GM10266 (cell line): ENCODE results near the gene NFATC3.

Experiments used
- DNase-seq: peaks from one replicate; pipeline ENCODE4 v3.0.0; 2012; ENCODE audit errors: extremely low spot score
- CTCF ChIP-seq: IDR thresholded peaks from 2 replicates; pipeline ENCODE4 v1.5.1; 2012; ENCODE audit warnings: mild to moderate bottlenecking, low read depth; ENCODE audit not compliant: control insufficient read depth, insufficient read depth; ENCODE audit errors: missing control alignments

Gene NFATC3

GRCh38 chr16:68084504-68085258 lies 489 bp upstream of the NFATC3 start:
- DNase-seq: peak; percentile 88
- TF ChIP-seq CTCF: peak; percentile 34

GRCh38 chr16:68086336-68086841 lies 1.2 kb downstream of the NFATC3 start:
- no peak for TF ChIP-seq CTCF
- DNase-seq: no peak

GRCh38 chr16:68086860-68087268 lies 1.7 kb downstream of the NFATC3 start:
- TF ChIP-seq CTCF: no peak
- DNase-seq: no peak

DNA sequence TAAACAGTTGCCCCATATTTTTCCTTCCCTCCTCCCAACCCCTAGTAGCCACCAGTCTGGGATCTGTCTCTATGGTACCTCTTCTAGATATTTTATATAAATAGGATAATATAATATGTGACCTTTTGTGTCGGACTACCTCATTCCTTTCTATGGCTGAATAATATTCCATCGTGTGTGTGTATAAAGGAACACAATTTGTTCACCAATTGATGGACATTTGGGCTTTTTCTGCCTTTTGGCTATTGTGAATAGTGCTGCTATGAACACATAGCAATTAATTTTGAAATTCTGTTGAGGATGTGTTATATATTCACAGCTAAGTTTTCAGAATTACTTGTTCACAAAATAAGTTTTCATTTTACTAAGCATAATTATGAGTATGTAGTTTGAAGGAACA lies 2.5 kb downstream of the NFATC3 start:
- TF ChIP-seq CTCF: no peak
- no peak for DNase-seq

- DNase-seq: no peak
- TF ChIP-seq CTCF: no peak
Measured at GRCh38 chr16:68088130-68088972, 3.2 kb downstream of the NFATC3 start.

DNA sequence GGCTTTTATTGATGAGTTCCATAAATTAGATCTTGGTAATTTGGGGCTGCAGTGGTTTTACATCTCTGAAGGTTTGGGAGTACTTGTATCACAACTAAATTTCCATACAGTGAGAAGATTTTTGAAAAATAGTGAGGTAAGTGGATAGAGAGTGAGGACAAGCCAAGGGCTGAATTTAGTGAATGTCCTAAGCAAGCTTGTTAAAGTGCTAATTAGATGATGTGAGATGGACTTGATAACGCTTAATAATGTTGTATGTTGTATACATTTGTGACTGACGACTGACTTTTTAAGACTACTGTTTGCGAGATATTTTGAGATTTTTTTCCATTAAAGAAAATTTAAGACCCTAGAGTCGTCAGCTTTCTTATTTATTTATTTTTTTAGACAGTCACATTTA lies 3.9 kb downstream of the NFATC3 start:
- TF ChIP-seq CTCF: no peak
- no peak for DNase-seq
